K562 (cell line): ENCODE results near the gene GRIN2D. TPM values are rescaled to one million over a fixed set of nuclear protein-coding genes. Genes with fewer than 3 reads are reported as not detected.
A peak's percentile ranks its signal among the peaks of the same experiment; 100 is the strongest.

Experiments
- CREM ChIP-seq: IDR thresholded peaks from 2 replicates; pipeline ENCODE4 v1.6.1; 2014; ENCODE audit warnings: antibody characterized with exemption, low read depth
- FOXJ2 ChIP-seq: fragments of 200-800 bp; sonication (Bioruptor generic); IDR thresholded peaks from 2 replicates; pipeline ENCODE4 v1.6.1; 2016; ENCODE audit warnings: missing genetic modification characterization, missing compliant biosample characterization
- GABPA ChIP-seq: fragments of 200-800 bp; sonication (Bioruptor generic); conservative IDR thresholded peaks from 2 replicates; pipeline ENCODE4 v1.6.1; 2016; ENCODE audit warnings: low read depth, missing genetic modification characterization, missing compliant biosample characterization
- GABPB1 ChIP-seq: sonication (generic); formaldehyde crosslinking; IDR thresholded peaks from 2 replicates; pipeline ENCODE4 v1.8.0; 2022; ENCODE audit warnings: mild to moderate bottlenecking, missing genetic modification reagents
- HLTF ChIP-seq: fragments of 450-650 bp; IDR thresholded peaks from 2 replicates; pipeline ENCODE4 v1.6.1; 2016
- MED1 ChIP-seq: sonication (generic); formaldehyde crosslinking; IDR thresholded peaks from 2 replicates; pipeline ENCODE4 v1.8.1; 2023; ENCODE audit warnings: missing genetic modification reagents, borderline replicate concordance
- PRDM10 ChIP-seq: fragments of 450-650 bp; IDR thresholded peaks from 2 replicates; pipeline ENCODE4 v1.6.1; 2018; ENCODE audit not compliant: partially characterized antibody
- SMAD2 ChIP-seq: fragments of 150-350 bp; IDR thresholded peaks from 2 replicates; pipeline ENCODE4 v1.6.1; 2014; ENCODE audit warnings: low read depth, mild to moderate bottlenecking, low read length
- SOX6 ChIP-seq: fragments of 450-650 bp; IDR thresholded peaks from 2 replicates; pipeline ENCODE4 v1.6.1; 2014; ENCODE audit warnings: mild to moderate bottlenecking
- TBP ChIP-seq: optimal IDR thresholded peaks from 2 replicates; pipeline ENCODE3; 2011; ENCODE audit warnings: low read depth, low read length, improper control_type of control experiment
- THRB ChIP-seq: fragments of 450-650 bp; formaldehyde crosslinking; conservative IDR thresholded peaks from 2 replicates; pipeline ENCODE4 v1.4.0; 2022; ENCODE audit warnings: mild to moderate bottlenecking, missing genetic modification characterization
- YY1 ChIP-seq, 3 experiments: IDR thresholded peaks; 2 replicates each; pipeline ENCODE4 v1.6.1; 2011; ENCODE audit warnings: low read length in 2 of 3, mild to moderate bottlenecking in 2 of 3, moderate library complexity in 2 of 3, borderline replicate concordance in 1 of 3, control low read depth in 1 of 3, low read depth in 1 of 3; ENCODE audit not compliant: insufficient read depth in 3 of 3, insufficient replicate concordance in 2 of 3, control insufficient read depth in 1 of 3, insufficient read length in 1 of 3; ENCODE audit errors: extremely low read depth in 1 of 3
- ZNF175 ChIP-seq: fragments of 200-800 bp; sonication (Bioruptor generic); IDR thresholded peaks from 2 replicates; pipeline ENCODE4 v1.6.1; 2016; ENCODE audit warnings: low read depth, mild to moderate bottlenecking, missing genetic modification characterization, missing compliant biosample characterization
- ZNF282 ChIP-seq: sonication (generic); formaldehyde crosslinking; IDR thresholded peaks from 2 replicates; pipeline ENCODE4 v1.8.1; 2023; ENCODE audit warnings: missing genetic modification reagents
- ZNF354B ChIP-seq: fragments of 250-450 bp; sonication (Bioruptor Pico); IDR thresholded peaks from 2 replicates; pipeline ENCODE4 v1.4.0; 2020
- ZNF699 ChIP-seq: fragments of 250-450 bp; sonication (Bioruptor Pico); IDR thresholded peaks from 2 replicates; pipeline ENCODE4 v1.8.0; 2021; ENCODE audit warnings: mild to moderate bottlenecking, moderate library complexity; ENCODE audit not compliant: insufficient replicate concordance
- ZNF77 ChIP-seq: fragments of 250-450 bp; sonication (Bioruptor Pico); IDR thresholded peaks from 2 replicates; pipeline ENCODE4 v1.5.0; 2020
- ZNF830 ChIP-seq: fragments of 250-450 bp; sonication (Bioruptor Pico); IDR thresholded peaks from 2 replicates; pipeline ENCODE4 v1.5.0; 2021; ENCODE audit warnings: mild to moderate bottlenecking
- polyA plus RNA-seq, 8 experiments: library from polyadenylated mRNA; depleted of rRNA in 4 of 8; stranded (reverse) in 5 of 8; unstranded in 3 of 8; fragments of >200 nt; fragmentation: Nextera tagmentation in 2 of 8; fragmentation: Illumina TruSeq in 1 of 8; extraction: Ambion mirVana in 2 of 8; extraction: Trizol in 1 of 8; gene quantifications; 2 replicates each; pipeline versions ENCODE4 v1.2.1 to v1.2.3, GENCODE V29; 2011 to 2014; ENCODE audit warnings: inconsistent platforms in 1 of 8, missing spikeins in 1 of 8
- total RNA-seq, 7 experiments: library from RNA; depleted of rRNA in 6 of 7; stranded (reverse); fragments of >200 nt in 6 of 7; fragmentation: Illumina TruSeq in 2 of 7; extraction: Trizol in 2 of 7; gene quantifications; 2 replicates each; pipeline versions ENCODE4 v1.2.1 to v1.2.3, GENCODE V29; 2011 to 2021; ENCODE audit warnings: low replicate concordance in 1 of 7
- TF ChIP-seq, protein P1 (sequence below): sonication (generic); formaldehyde crosslinking; IDR thresholded peaks from 2 replicates; pipeline ENCODE4 v1.8.1; 2023; ENCODE audit warnings: mild to moderate bottlenecking, missing genetic modification reagents, moderate library complexity
- TF ChIP-seq, protein P2 (sequence below): sonication (generic); formaldehyde crosslinking; IDR thresholded peaks from 2 replicates; pipeline ENCODE4 v1.8.1; 2022; ENCODE audit warnings: missing genetic modification reagents

Gene GRIN2D
- total and polyA plus RNA-seq, 9 of the 15 experiments (the other 6 are each of a cell fraction or from before 2014, with no cell fraction given) = 0.32 to 31.5 (median 1.8) TPM

DNA sequence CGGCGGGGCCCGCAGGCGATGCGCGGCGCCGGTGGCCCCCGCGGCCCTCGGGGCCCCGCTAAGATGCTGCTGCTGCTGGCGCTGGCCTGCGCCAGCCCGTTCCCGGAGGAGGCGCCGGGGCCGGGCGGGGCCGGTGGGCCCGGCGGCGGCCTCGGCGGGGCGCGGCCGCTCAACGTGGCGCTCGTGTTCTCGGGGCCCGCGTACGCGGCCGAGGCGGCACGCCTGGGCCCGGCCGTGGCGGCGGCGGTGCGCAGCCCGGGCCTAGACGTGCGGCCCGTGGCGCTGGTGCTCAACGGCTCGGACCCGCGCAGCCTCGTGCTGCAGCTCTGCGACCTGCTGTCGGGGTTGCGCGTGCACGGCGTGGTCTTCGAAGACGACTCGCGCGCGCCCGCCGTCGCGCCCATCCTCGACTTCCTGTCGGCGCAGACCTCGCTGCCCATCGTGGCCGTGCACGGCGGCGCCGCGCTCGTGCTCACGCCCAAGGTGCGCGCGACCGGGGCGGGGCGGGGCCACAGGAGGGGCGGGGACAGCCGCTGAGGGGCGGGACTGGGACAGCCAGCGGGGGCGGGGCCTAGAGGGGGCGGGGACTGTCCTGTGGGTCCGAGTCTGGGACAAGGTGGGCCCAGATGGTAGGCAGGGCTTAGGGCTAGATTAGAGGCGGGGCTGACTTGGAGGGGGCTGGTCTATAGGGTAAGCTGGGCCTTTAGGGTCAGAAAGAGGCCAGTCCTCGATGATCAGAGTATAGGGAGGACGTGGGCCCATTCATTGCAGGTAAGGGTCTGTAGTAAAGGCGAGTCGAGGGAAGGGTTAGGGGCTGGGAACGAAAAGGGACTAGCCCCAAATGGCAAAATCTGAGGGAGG is 5.1 kb downstream of the GRIN2D start (continued):
- peak; percentile 82; the same call in 1 of the 2 replicates for TF ChIP-seq THRB (CRISPR knock-in tag)
- no peak for TF ChIP-seq ZNF830 (CRISPR knock-in tag)
- TF ChIP-seq HLTF = no peak
- no peak for TF ChIP-seq ZNF354B (CRISPR knock-in tag)
- peak; percentile 88 for TF ChIP-seq GABPB1 (CRISPR knock-in tag)
- TF ChIP-seq PRDM10 = no peak
- TF ChIP-seq SMAD2 = no peak
- no peak for TF ChIP-seq SOX6
- peak; percentile 82; the same call in 1 of the 2 replicates for TF ChIP-seq MED1 (CRISPR knock-in tag)
- TF ChIP-seq TBP = peak; percentile 84
- no peak for TF ChIP-seq ZNF77
- peak; percentile 82 for TF ChIP-seq CREM
- peak in 2 of 3 experiments; percentile 20 to 23 for TF ChIP-seq YY1 (IDR thresholded peaks at IDR 0.05; ENCODE audit: borderline replicate concordance in 1 of 3, control insufficient read depth in 1 of 3, extremely low read depth in 1 of 3, insufficient read depth in 3 of 3, insufficient read length in 1 of 3, insufficient replicate concordance in 2 of 3, low read depth in 1 of 3, low read length in 2 of 3)
- TF ChIP-seq, protein P1, sequence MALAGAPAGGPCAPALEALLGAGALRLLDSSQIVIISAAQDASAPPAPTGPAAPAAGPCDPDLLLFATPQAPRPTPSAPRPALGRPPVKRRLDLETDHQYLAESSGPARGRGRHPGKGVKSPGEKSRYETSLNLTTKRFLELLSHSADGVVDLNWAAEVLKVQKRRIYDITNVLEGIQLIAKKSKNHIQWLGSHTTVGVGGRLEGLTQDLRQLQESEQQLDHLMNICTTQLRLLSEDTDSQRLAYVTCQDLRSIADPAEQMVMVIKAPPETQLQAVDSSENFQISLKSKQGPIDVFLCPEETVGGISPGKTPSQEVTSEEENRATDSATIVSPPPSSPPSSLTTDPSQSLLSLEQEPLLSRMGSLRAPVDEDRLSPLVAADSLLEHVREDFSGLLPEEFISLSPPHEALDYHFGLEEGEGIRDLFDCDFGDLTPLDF = 0 out of 2 replicates have a peak, but pooled peaks have one; percentile 37
- TF ChIP-seq ZNF699 (CRISPR knock-in tag) = no peak
- TF ChIP-seq ZNF175 = peak; percentile 96
- TF ChIP-seq FOXJ2 (tag) = peak; percentile 62; the same call in 1 of the 2 replicates
- TF ChIP-seq, protein P2, sequence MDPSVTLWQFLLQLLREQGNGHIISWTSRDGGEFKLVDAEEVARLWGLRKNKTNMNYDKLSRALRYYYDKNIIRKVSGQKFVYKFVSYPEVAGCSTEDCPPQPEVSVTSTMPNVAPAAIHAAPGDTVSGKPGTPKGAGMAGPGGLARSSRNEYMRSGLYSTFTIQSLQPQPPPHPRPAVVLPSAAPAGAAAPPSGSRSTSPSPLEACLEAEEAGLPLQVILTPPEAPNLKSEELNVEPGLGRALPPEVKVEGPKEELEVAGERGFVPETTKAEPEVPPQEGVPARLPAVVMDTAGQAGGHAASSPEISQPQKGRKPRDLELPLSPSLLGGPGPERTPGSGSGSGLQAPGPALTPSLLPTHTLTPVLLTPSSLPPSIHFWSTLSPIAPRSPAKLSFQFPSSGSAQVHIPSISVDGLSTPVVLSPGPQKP (CRISPR knock-in tag) = no peak
- peak; percentile 81 for TF ChIP-seq GABPA (tag)
- TF ChIP-seq ZNF282 (CRISPR knock-in tag) = peak; percentile 87; the same call in 1 of the 2 replicates
